Esophagus (tissue), 2 donors: ENCODE results near the gene ITGA4. TPM values are rescaled to one million over a fixed set of nuclear protein-coding genes. Genes with fewer than 3 reads are reported as not detected.

Experiments used
- H3K27ac ChIP-seq, 2 donors: one replicate each; pipeline ENCODE4 v1.5.1; 2013; ENCODE audit warnings: low read depth in 2 of 2, mild to moderate bottlenecking in 2 of 2, inconsistent platforms in 1 of 2, low read length in 1 of 2, moderate library complexity in 1 of 2
- H3K27me3 ChIP-seq, 2 donors: one replicate each; pipeline ENCODE4 v1.6.1; 2013; ENCODE audit warnings: low read length in 2 of 2, control low read depth in 1 of 2, mild to moderate bottlenecking in 1 of 2; ENCODE audit not compliant: insufficient read depth in 2 of 2, control insufficient read depth in 1 of 2
- H3K36me3 ChIP-seq, 2 donors: one replicate each; pipeline ENCODE4 v1.6.1; 2013; ENCODE audit warnings: low read length in 1 of 2; ENCODE audit not compliant: control insufficient read depth in 2 of 2, insufficient read depth in 2 of 2
- H3K4me1 ChIP-seq, 2 donors: one replicate each; pipeline ENCODE4 v1.6.1; 2013; ENCODE audit warnings: low read length in 1 of 2; ENCODE audit not compliant: control insufficient read depth in 2 of 2, insufficient read depth in 2 of 2
- H3K4me3 ChIP-seq, 2 donors: one replicate each; pipeline ENCODE4 v1.5.1; 2013; ENCODE audit warnings: low read length in 2 of 2, mild to moderate bottlenecking in 2 of 2, low read depth in 1 of 2, moderate library complexity in 1 of 2
- H3K9me3 ChIP-seq, 2 donors: one replicate each; pipeline ENCODE4 v1.6.1; 2013; ENCODE audit warnings: mild to moderate bottlenecking in 2 of 2, low read depth in 1 of 2, low read length in 1 of 2, moderate library complexity in 1 of 2; ENCODE audit not compliant: control insufficient read depth in 2 of 2, insufficient read depth in 1 of 2
- WGBS, 2 donors: extraction: QIAGEN DNeasy Blood & Tissue Kit; methylation state at CpG; one replicate each; pipeline ENCODE4 v1.1.7; 2013; 5-methylcytosine and 5-hydroxymethylcytosine counted together
- polyA plus RNA-seq, 2 donors: library from polyadenylated mRNA; stranded (reverse); fragments of 200-250 nt; gene quantifications; one replicate each; pipeline ENCODE4 v1.2.3, GENCODE V29; 2013
- donor health status: healthy with polysubstance abuse.
- donor health status: Bipolar disorder and iron deficiency.

ITGA4 gene
- polyA plus RNA-seq: under 1 TPM; 0.22 to 0.45 TPM

- Histone ChIP-seq H3K36me3 (no peaks in the 10 kb centered on the region), H3K9me3 (no peaks in the 10 kb centered on the region), H3K27me3 (no peaks in the 10 kb centered on the region), H3K4me3 (peak within 1 kb of the TSS; percentile 50 to 59), H3K27ac (peak within 1 kb of the TSS; percentile 56 to 60), H3K4me1 (peaks cover 8 to 9% of the 10 kb centered on the region in 2 donors)
- whole genome bisulfite sequencing, 2 donors: 1% methylated on average over 65 to 67 of the region's 67 CpGs
Measured at GRCh38 chr2:181457121-181457740, at the start of gene ITGA4. Gene ITGA4 (plus strand): TSS chr2:181457386. CDS start chr2:181457655, 269 bp downstream.

GRCh38 chr2:181408861-181409260 is 48.3 kb upstream of the ITGA4 start:
- H3K4me3 ChIP-seq: no peak overlapping the region
- H3K9me3 ChIP-seq: no peaks in the 10 kb centered on the region
- no peaks in the 10 kb centered on the region for H3K27me3 ChIP-seq
- 47 to 50% methylated on average over 2 of the region's 2 CpGs for WGBS, 2 donors
- no peaks in the 10 kb centered on the region for H3K4me1 ChIP-seq
- H3K27ac ChIP-seq: no peak overlapping the region
- H3K36me3 ChIP-seq: no peaks in the 10 kb centered on the region

GRCh38 chr2:181411105-181411849 is 45.9 kb upstream of the ITGA4 start:
- WGBS, 2 donors: 51 to 52% methylated on average over 5 of the region's 5 CpGs
- H3K27ac ChIP-seq: no peak overlapping the region
- H3K36me3 ChIP-seq: no peaks in the 10 kb centered on the region
- no peaks in the 10 kb centered on the region for H3K9me3 ChIP-seq
- H3K4me1 ChIP-seq: no peaks in the 10 kb centered on the region
- H3K4me3 ChIP-seq: no peak overlapping the region
- H3K27me3 ChIP-seq: no peaks in the 10 kb centered on the region

- no peaks in the 10 kb centered on the region for H3K4me1 ChIP-seq
- no peaks in the 10 kb centered on the region for H3K27me3 ChIP-seq
- no peaks in the 10 kb centered on the region for H3K9me3 ChIP-seq
- H3K4me3 ChIP-seq: no peak overlapping the region
- 86 to 87% methylated on average over 8 of the region's 8 CpGs for WGBS, 2 donors
- no peak overlapping the region for H3K27ac ChIP-seq
- H3K36me3 ChIP-seq: no peaks in the 10 kb centered on the region
Measured at GRCh38 chr2:181419129-181419855, 37.9 kb upstream of the ITGA4 start.

GRCh38 chr2:181420259-181421130 is 36.7 kb upstream of the ITGA4 start:
- no peaks in the 10 kb centered on the region for H3K4me1 ChIP-seq
- no peak overlapping the region for H3K4me3 ChIP-seq
- H3K36me3 ChIP-seq: no peaks in the 10 kb centered on the region
- WGBS, 2 donors: 81 to 83% methylated on average over 6 of the region's 6 CpGs
- no peaks in the 10 kb centered on the region for H3K9me3 ChIP-seq
- H3K27me3 ChIP-seq: no peaks in the 10 kb centered on the region
- no peak overlapping the region for H3K27ac ChIP-seq

DNA sequence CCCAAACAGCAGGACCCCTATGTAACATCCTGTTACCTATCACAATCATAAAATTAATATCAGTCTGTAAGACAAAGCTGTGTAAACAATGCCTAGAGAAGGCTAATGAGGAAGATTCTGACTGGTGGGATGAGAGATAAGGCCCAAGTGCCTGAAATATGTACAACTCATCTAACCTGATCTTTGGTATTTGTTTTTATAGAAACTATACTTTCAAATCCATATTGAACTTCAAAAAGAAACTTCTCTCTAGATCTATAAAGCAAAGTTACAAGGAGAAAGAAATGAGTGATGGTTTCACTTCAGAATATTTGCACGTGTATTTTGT is 36.1 kb upstream of the ITGA4 start:
- Histone ChIP-seq H3K4me1 (no peaks in the 10 kb centered on the region), H3K4me3 (no peak overlapping the region), H3K9me3 (no peaks in the 10 kb centered on the region), H3K27ac (no peak overlapping the region), H3K27me3 (no peaks in the 10 kb centered on the region), H3K36me3 (no peaks in the 10 kb centered on the region)
- 52 to 55% methylated on average over 1 of the region's 1 CpG for WGBS, 2 donors

DNA sequence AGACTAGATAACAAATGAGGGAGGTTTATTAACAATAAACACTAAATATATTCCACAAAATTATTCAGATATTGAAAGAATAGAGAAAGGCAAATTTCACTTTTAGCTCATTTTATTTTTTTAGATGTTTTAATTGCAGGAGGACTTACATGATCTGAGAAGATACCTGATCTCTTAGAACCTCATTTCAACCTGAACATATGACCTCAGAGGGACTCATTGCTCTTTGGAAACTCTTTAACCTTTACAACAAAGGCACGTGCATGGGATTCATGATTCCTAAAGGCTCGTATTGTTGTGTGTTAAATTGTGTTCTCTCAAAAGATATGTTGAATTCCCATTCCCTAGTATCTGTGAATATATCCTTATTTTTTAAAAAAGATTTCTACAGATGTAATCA is 35.7 kb upstream of the ITGA4 start:
- H3K27ac ChIP-seq: no peak overlapping the region
- H3K36me3 ChIP-seq: no peaks in the 10 kb centered on the region
- H3K4me3 ChIP-seq: no peak overlapping the region
- no peaks in the 10 kb centered on the region for H3K9me3 ChIP-seq
- WGBS, 2 donors: 75 to 85% methylated on average over 2 of the region's 2 CpGs
- H3K27me3 ChIP-seq: no peaks in the 10 kb centered on the region
- H3K4me1 ChIP-seq: no peaks in the 10 kb centered on the region

DNA sequence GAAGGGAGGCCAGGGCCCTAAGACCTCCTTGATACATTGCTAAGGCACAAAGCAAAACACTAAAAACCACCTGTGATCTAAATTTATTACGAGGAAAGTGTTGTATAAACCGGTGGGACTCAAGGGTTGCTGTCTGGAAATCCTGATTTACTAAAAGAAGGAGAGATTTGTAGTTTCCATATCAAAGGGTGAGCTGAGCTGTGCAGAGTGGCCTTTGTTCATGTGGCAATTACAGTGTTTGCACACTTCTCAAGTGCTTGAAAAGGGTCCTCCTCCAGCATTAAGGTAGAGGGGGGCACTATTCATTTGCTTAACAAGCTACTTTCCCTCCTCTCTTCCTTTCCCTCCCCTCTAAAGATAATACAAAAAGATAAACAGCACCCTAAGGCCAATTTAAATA is 30.5 kb upstream of the ITGA4 start:
- 35 to 64% methylated on average over 2 of the region's 2 CpGs for WGBS, 2 donors
- H3K27ac ChIP-seq: no peak overlapping the region
- no peaks in the 10 kb centered on the region for H3K36me3 ChIP-seq
- no peak overlapping the region for H3K4me3 ChIP-seq
- no peaks in the 10 kb centered on the region for H3K9me3 ChIP-seq
- H3K27me3 ChIP-seq: no peaks in the 10 kb centered on the region
- H3K4me1 ChIP-seq: no peaks in the 10 kb centered on the region

- H3K9me3 ChIP-seq: no peaks in the 10 kb centered on the region
- WGBS, 2 donors: 50 to 51% methylated on average over 3 of the region's 3 CpGs
- no peaks in the 10 kb centered on the region for H3K36me3 ChIP-seq
- H3K27me3 ChIP-seq: no peaks in the 10 kb centered on the region
- H3K4me1 ChIP-seq: no peaks in the 10 kb centered on the region
- no peak overlapping the region for H3K4me3 ChIP-seq
- H3K27ac ChIP-seq: no peak overlapping the region
Measured at GRCh38 chr2:181430406-181431118, 26.6 kb upstream of the ITGA4 start.
